GM21723 (cell line): ENCODE results near the gene VSTM2B.
"Not testable (repeated sequence)": the region's sequence is repeated elsewhere in the genome, so short reads cannot be mapped to it uniquely, and the experiment has no call there.

ENCODE experiments used
- ATAC-seq: cut with Tn5 transposase; IDR thresholded peaks from one replicate; pipeline ENCODE4 v1.9.1; 2021; ENCODE audit warnings: mild to moderate bottlenecking, moderate library complexity; ENCODE audit not compliant: unreplicated experiment

VSTM2B gene

DNA sequence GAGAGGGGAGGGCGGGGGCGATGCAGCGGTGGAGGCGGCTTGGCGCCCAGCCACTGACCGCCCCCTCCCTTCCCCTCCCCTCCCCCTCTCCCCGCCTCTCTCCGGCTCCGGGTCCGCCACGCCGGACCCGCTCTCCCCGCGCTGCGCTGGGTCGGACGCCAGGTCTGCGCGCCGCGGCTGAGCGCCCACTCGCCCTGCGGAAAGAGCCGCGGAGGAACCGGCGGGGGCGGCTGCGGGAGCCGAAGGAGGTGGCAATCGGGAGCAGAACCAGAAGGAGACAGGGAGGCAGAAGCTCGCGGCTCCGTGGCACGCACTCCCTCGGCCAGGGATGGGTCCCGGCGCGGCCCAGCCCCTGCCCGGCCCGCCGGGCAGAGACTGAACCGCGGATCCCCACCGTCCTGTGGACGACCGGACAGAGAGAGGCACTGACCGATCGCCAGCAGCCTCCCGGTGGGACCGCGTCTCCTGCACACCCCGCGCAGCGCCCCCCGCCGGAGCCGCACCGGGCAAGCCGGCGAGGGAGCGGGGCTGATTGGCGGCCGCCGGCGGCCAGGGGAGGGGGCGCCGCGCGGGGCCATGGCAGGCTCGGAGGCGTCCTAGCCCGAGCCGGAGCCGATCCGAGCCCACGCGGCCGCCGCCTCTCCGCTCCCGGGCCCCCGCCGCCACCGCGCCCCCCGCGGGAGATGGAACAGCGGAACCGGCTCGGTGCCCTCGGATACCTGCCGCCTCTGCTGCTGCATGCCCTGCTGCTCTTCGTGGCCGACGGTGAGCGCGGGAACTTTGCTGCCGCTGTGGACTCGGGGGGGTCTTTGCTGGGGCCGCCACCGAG is at the start of gene VSTM2B:
VSTM2B (plus strand) TSS at position 94 of the 829 bp plus-strand sequence; CDS start at position 684, 590 bp downstream.
- ATAC-seq = no peak

DNA sequence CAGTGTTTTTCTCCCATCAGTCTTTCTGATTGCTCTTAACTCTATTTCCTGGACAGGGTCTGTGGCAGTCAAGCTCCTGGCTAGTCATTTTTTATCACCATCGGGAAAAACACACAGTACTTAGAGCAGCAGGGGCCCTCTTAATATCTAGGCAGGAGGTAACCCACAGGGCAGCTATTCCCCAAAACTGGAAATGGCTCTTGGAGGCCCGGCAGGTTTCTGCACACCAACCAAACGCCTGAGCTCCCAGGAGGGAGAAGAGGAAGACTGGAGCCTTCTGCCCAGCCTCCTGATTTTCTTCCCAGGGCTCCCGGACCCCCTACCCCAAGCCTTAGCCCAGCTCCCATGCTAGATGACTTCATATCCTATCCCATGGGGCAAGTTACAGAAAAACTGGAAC is 49.3 kb upstream of the VSTM2B start:
- no peak for ATAC-seq

DNA sequence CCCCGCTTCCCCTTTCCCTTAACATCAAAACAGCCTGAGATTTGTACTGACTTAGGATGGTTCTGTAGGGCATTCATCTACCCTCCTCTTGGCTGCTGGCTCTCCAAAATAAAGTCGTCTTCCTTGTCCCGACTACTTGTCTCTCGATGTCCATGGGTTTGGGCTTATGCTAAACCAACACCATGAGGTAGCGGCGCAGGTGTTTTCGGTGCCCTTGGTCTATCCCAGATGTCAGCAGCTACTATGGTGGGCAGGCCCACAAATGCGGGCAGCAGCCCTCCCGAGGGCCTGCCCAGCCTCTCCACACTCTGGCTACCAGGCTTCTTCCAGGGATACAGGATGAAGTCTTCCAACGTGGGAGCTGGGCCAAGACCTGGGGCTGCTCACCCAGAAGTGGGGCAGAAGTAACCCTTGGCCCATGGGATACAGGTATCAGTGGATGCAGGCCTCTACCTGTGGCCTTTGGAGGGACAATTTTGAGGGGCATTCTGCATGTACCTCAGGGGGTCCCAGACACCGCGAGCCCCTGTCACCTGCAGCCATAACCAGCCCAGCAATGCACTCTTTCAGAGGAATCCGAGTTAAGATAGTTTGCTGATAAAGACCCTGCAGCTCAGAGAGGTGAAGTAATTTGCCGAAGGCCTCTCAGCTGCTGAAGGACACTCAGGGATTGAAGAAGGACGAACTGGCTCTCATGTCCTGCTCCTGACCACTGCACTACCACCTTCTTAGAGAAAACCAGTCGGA is 47.8 kb upstream of the VSTM2B start:
- no peak for ATAC-seq

DNA sequence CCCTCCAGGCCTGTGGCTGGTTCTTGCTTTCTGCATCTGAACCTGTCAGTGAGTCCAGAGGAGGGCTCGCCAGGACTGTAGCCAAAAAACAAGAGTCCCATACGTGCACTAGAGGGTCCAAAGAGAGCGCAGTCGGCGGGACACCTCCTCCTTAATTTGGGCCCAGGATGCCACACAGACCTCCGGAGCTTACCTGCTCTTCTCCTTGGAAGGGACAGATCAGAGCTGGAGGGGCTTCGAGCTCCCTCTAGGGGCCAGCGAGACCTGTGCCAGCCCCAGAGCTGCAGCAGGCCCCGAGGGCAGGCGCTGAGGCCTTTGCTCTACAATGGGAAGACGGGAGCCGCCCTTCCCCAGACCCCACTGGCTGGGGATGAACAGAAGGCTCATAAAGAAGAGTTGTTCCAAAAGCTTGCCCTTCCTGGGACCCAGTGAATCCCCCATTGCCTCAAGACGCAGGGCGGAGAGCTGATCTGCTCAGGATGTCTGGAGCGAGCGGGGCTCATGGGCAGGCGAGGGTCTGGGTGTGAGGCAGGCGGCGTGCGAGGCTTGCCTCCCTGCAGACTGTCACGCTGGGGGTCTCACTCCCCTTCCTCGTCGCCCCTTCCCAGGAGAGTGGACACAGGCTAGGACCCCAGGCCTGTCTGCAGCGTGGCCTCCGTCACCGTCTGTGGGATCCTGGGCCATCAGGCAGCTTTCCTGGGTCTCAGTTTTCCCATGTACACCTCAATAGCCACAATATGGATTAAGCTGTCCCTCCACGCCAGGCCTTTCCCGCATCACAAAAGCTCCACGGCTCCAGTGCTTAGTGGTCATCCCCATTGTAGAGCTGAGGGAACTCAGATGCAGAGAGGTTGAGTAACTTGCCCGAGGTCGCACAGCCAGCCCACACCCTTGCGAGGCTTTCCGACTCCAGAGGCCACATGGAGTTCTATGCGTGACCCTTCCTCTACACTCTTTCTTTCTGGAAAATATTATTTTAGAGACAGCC is 46.9 kb upstream of the VSTM2B start:
- no peak for ATAC-seq

DNA sequence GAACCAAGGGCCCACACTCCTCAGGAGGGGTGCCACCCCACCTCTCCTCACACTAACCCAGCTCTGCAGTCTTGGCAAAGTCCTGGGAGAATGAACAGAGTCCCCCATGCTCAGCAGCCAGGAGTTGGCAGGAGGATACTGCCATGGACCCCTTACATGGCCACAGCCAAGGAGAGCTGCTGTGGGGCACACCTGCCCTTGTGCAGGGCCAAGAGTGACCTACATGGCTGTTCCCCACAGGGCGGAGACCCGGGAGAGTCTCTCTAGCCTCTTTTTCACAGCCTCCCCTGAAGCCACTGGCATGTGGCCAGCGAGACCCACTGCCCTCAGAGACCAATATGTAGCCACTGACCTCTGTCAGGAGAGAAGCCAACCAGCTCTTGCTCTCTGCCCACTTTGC is 45.9 kb upstream of the VSTM2B start:
- no peak for ATAC-seq

DNA sequence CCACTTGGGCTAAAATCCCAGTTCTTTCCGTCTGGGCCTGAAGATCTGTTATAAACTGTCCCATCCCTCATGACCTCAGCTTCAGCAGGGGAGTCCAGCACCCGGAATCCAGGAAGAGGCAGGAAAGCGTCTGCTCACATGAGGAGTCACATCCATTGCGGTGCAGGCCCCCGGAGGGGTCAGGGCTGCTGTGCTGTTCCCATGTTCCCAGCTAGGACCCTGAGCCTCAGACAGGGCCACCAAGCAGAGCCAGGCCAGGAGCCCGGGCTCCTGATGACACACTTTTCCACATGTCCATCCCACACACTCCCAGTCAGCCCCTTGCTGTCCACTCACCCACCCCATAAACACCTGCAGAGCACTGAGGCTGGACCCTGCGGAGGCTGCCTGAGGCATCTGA is 45.3 kb upstream of the VSTM2B start:
- no peak for ATAC-seq

DNA sequence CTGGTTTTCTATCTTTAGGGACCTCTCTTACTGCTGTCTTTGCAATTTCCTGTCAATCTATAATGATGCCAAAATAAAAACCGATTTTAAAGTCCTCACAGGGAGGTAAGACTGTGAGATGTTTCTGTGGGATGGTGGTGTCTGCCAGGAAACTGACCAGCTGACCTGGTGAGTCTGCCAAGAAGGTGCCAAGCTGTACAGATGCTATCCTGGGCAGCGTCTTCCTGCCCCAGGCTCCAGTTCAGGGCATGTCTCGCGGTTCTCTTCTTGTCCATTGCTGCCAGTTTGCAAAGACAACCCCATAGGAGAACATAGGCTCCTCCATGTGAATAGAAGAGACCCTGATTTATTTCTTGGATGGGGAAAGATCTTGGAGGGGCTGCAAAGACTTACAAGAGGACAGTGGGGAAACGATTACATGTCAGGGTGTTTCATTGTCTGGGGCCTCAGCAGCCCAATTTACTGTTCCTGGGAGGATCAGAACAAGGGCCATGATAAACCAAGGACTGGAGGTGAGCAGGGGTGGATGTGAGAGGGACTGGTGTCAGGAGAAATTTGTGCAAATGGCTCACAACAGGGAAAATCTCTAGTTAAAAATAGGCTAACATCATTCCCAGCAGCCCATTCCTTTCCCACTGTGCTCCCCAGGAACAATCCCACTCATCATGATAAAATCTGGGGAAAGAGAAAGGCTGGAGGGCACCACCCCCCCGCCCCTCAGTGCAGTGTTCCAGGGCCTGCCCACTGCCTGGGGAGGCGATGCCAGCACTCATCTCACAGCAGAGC is 42.7 kb upstream of the VSTM2B start:
- no peak for ATAC-seq

DNA sequence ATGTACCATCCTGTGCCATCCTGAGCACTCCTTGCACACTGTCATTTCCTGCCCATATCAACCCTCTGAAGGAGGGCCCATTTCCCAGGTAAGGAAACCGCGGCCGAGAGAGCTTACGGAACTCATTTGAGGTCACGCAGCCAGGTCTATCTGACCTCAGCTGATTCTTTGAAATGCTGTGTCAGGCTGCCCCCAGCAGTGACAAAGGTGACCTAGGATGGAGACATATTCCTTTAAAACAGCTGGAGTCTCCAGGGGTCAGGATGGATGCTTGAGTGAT is 42.2 kb upstream of the VSTM2B start:
- ATAC-seq = no peak

DNA sequence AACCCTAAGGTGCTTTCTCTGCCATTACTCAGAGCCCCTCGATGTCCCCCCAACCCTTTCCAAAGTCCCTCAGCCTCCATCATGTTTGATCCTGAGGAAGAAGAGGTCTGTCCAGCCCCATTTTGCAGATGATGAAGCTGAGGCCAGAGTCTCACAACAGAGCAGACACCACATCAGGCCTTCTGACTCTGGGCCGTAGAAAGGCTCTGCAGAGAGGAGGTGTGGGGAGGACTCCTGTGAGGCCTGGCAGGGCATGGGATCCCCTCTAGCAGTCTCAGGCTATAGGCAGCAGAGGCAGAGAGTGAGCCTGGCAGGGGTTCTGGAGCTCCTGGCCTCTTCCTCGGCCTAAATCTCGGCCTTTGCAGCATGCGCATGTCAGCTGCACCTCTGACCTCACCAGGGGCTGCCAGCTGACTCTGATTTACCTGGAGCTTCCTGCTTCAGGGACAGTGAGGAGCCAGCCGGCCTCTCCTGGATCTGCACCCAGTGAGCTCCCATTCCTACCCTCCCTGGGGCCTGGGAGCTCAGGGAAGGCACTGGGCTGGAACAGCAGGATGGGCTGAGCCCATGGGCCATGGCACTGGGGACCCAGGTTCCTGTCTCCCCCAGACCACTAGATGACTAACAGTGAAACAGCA is 41.7 kb upstream of the VSTM2B start:
- ATAC-seq = no peak

DNA sequence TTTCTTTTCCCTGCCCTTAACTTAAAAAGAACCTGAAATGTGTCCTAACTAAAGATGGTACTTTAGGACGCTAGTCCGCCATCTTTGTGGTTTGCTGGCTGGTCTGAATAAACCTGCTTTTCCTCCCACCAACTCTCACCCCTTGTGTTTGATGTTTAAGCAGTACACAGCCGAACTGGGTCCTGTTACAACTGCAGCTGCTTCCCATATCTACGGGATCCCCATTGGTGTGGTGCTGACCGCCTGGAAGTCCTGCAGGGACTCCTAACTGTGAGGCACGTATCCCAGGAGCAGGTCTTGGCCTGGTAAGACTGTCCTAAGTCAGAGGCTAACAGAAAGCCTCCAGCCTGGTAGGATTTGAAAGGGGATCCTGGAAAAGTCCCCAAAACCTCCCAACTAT is 40.9 kb upstream of the VSTM2B start:
- ATAC-seq = no peak

DNA sequence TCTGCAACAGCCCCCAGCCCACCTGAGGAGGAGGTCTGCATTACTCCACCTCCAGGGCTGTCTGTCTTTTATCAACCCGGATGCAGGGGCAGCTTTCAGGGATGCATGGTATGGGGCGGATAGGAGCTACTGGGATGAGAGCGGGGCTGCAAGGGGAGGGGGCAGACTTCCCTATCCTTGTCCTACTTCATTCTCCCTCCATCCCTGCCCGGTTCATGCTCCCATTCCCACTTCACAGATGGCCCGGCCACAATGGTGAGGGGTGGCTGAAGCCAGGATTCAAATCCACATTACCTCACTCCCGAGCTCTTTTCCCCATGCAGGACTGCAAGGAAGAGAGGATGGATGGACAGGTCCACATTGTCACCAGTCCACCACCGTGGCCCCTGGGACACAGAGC is 40.5 kb upstream of the VSTM2B start:
- no peak for ATAC-seq

DNA sequence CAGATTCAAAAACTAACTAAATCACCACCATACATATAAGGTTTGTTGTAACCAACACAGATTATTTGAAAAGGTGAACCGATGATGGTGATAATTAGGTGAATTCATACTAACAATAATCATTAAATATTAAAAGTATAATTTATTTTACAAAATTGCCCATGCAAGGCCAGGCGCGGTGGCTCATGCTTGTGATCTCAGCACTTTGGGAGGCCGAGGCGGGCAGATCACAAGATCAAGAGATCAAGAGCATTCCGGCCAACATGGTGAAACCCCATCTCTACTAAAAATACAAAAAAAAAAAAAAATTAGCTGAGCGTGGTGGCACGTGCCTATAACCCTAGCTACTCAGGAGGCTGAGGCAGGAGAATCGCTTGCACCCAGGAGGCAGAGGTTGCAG is 38.8 kb upstream of the VSTM2B start:
- not testable (repeated sequence) for ATAC-seq

DNA sequence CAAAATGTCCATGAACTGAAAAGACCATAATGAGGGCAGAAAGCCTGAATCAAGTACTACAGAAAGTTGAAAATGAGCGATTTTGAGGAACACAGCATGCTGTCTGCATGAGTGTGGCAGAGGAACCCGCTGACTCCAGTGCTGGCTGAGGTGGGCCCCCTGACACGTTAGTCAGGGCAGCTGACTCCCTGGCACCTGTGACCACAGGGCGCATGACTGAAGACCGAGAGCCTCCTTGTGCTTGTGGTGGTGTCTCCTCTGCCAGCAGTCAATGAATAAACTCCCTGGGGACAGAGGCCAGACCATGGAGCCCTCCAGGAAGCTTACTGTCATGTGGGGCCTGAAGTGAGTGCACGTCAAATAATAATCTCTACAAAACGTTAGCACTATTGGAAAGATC is 38.4 kb upstream of the VSTM2B start:
- ATAC-seq = no peak

DNA sequence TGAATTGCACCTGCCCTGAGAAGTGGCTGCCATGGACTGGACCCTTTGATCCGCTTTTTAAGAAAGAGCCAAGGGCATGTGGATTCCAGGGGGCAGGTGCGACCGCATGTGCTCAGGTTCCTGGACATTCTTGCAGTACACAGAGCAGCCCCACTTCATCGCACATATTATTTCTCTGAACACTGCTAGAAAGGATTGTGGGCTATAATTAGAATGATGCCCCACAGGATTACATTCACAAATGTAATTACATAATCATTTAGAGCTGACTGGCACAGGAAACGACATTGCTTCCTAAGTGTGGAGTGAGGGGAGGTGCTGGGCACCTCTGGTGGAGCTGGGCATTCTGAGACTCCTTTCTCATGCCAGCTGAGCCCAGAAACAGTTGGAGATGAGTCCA is 37.5 kb upstream of the VSTM2B start:
- no peak for ATAC-seq

DNA sequence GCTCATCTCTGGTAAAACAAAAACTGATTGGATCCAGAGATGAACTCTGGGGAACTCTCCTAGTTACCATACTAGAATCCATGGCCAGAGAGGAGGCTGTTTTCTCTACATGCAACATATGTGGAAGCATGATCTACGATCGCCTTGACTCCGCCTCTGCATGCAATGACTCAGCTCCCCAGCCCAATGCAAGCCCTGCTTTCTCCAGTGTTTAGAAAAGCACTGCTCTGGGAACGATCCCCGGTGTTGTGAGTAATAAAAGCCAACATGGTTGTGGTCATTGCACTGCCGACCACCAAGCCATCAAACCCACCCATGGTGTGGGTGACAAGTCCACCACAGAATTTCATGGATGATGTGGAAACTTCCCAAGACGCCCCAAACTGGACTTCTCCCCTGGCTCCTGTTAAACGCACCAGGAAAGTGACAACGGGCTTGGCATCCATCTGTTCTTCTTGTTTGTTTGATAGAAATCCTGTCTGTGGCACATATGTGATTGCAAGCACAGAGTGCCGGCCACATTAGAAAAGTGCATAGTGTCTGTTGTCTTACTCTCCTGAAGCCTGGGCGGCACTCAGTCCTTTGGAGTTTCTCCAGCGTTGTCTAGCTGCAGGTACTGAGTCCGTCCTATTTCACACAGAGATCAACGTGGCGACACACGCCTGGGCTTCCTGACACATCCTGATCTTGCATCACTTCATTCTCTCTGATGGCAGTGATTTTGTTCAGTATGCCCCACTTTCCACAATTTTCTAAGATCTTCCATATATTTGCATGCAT is 36.4 kb upstream of the VSTM2B start:
- ATAC-seq = no peak

DNA sequence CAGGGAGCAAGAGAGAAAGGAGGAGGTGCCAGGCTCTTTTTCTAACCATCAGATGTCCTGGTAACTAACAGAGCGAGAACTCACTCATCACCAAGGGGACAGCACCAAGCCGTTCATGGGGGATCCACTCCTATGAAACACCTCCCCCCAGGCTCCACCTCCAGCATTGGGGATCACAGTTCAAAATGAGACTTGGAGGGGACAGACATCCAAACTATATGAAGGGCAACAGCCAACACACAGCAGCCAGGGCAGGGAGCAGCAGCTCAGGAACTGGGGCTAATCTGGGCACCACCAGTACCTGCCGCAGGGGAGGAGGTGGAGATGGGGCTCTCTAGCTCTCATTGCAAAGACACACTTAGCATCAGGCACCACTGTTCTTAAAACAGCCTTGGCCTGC is 34.3 kb upstream of the VSTM2B start:
- no peak for ATAC-seq

DNA sequence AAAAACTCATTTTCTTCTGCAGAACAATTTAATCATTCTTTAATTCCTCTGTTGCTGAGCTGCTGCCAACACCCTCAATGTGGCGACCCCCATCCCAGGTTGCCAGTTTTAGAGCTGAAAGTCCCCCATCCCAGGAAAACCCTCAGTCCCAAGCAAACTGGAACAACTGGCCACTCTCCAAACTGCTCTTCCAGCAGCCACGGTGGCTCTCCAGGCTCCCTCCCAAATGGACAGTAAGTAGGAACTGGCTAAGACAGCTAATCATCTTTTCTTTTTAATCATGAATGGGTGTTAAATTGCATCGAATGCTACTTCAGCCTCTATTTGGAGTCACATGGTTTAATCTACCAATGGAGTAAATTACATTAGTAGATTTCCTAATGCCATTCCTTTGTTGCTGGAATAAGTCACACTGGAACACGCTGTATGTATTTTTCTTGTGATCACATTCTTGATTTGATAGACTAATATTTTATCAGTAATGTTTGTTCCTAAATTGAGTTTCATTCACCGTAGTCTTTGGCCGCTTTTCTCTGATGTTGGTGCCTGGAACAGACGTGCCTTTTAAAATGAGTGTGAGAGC is 33.7 kb upstream of the VSTM2B start:
- no peak for ATAC-seq

DNA sequence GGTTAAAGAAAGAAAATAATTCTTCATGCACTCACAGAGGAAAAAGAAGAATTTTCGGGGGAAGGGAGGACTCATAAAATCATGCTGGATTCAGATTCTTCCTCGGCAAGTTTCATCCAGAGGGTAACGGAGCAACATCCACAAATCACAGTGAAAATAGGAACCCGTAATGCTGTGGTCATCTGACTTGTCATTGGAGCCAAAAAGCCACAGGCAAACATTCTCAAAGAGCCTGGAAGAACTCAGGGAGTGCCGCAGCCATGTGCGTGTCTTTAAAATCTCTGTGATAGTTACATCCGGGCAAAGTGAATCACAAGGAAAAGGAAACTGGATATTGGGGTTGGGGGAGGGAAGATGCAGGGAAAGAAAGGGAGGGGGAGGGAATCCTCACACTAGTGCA is 33.0 kb upstream of the VSTM2B start:
- no peak for ATAC-seq

DNA sequence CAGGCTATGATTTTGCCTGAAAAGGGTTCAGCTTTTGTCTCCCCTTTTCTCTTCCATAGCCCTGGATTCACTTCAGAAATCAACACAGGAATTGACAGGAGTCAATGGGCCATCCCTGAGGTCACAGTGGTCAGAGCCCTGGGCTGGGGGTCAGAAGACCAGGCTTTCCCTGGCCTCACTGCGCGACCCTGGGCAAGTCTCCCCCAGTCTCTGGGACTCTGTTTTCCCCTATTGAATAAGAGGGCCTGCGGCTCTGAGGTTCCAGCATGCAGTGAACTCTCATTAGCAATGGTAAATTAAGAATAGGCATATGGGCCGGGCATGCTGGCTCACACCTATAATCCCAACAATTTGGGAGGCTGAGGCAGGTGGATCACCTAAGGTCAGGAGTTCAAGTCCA is 30.7 kb upstream of the VSTM2B start:
- ATAC-seq = no peak
